Measurements from ENCODE around the gene PHF10.

PHF10 gene

DNA sequence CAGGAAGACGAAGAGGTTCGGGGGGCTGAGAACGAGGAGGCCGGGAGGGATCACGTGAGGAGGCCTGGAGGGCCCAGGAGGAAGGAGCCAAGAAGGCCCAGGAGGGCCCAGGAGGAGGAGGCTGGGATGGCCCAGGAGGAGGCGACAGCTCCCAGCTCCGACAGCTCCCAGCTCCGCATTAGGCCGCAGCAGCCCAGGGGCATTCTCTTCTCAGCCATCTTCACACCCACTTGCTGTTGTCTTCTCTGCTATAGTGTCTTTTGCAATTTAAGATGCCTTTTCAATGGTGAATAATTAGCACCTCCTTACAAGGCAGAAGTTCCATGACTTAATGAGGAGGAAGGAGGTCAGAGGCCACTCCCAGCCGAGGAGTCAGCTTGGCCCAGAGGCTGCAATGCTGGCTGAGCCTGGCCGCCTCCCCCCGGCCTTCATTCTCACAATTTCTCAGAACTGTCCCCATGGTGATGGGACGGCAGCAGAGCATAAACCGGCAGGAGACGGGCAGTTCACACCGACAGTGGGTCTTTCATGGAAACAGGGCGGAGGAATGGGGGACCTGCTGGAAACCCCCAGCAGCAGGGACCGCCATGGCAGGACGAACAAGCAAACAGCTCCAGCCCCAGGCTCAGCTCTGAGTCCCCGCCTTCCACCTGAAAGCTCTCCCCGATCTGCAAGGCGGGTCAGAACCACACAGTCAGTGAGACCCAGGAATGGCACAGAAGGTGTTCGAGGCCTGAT lies 67.6 kb downstream of the PHF10 start:
- Histone ChIP-seq H3K4me1 (ENCODE audit: control insufficient read depth, insufficient read depth, low read length) (no peaks in the 10 kb centered on the region), H3K27me3 (ENCODE audit: control insufficient read depth, insufficient read depth, low read length) (no peaks in the 10 kb centered on the region), H3K9me3 (replicated peaks; ENCODE audit: low read length) (no peaks in the 10 kb centered on the region), H3K9ac (ENCODE audit: low read depth, low read length) (no peak overlapping the region), H3K4me2 (ENCODE audit: low read length) (no peak overlapping the region), H3K36me3 (ENCODE audit: insufficient read depth, low read length) (peaks cover 6% of the 10 kb centered on the region), H3K4me3 (ENCODE audit: low read length) (no peak overlapping the region)

DNA sequence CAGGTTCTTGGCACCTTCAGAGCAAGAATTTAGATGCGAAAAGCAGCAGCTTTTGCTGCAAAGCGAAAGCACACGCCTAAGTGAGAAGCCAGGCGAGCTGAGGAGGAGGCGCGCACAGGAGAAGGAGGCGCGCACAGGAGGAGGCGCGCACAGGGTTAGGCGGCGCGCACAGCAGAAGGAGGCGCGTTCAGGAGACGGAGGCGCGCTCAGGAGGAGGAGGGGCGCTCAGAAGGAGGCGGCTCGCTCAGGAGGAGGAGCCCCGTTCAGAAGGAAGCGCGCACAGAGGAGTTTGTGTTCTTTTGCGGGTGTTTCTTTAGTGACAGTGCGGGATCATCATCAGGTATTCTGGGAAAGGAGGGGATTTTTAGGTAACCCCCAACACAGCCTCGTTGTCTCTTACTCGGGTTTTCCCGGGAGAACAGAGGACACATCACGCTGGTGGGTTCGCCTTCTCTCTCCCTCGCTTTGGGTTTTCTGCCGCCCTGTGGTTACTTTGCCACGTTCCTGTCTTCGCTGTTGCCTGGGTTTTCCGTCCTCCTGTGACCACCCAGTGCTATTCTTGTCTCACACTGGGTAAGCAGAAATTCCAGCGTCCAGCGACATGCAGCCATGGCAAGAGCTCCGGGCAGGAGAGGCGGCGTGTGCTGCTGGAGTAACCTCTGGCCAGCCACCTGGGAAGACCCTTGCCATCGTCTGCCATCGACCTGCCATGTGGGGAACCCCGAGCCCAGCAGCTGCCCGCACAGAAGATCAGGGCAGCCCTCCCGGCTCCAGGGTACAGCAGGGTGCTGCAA lies 69.5 kb downstream of the PHF10 start:
- H3K36me3 ChIP-seq (ENCODE audit: insufficient read depth, low read length) = peaks cover 6% of the 10 kb centered on the region
- no peaks in the 10 kb centered on the region for H3K9me3 ChIP-seq (replicated peaks; ENCODE audit: low read length)
- no peaks in the 10 kb centered on the region for H3K4me1 ChIP-seq (ENCODE audit: control insufficient read depth, insufficient read depth, low read length)
- H3K9ac ChIP-seq (ENCODE audit: low read depth, low read length) = peak overlapping the region; percentile 72
- peak overlapping the region; percentile 99 for H3K4me2 ChIP-seq (ENCODE audit: low read length)
- no peaks in the 10 kb centered on the region for H3K27me3 ChIP-seq (ENCODE audit: control insufficient read depth, insufficient read depth, low read length)
- H3K4me3 ChIP-seq (ENCODE audit: low read length) = peak overlapping the region; percentile 81

Measured in skeletal muscle satellite cell (primary cell).